ENCODE measurements around the gene RGL1. TPM values are rescaled to one million over a fixed set of nuclear protein-coding genes. Genes with fewer than 3 reads are reported as not detected.

Gene RGL1
- total and polyA plus RNA-seq, 7 donors, result 8.3 to 42.1 (median 23.8) TPM

- Histone ChIP-seq H3K36me3 (peaks cover 0 to 8% (median 0%) of the 10 kb centered on the region in 4 donors), H3K9me3 (no peaks in the 10 kb centered on the region), H3K27me3 (no peaks in the 10 kb centered on the region), H3K4me1 (peaks cover 0 to 13% (median 9%) of the 10 kb centered on the region in 4 donors), H3K27ac (no peak overlapping the region), H3K4me3 (no peak overlapping the region)
- DNase-seq, result no peak
- WGBS, 2 donors, result 91 to 92% methylated on average over 3 of the region's 3 CpGs
- no peak for TF ChIP-seq POLR2AphosphoS5 (IDR thresholded peaks at IDR 0.05)
- TF ChIP-seq POLR2A (IDR thresholded peaks at IDR 0.05), result no peak
- TF ChIP-seq CTCF (IDR thresholded peaks at IDR 0.05), result no peak
- TF ChIP-seq EP300 (IDR thresholded peaks at IDR 0.05), result no peak
- intact Hi-C loops (cut with DNase I), result no loop called here
Measured at GRCh38 chr1:183859119-183859518, 54.2 kb downstream of the RGL1 start.

- Histone ChIP-seq H3K4me1 (peaks cover 0 to 13% (median 9%) of the 10 kb centered on the region in 4 donors), H3K27ac (no peak overlapping the region), H3K36me3 (peaks cover 0 to 8% (median 0%) of the 10 kb centered on the region in 4 donors), H3K9me3 (no peaks in the 10 kb centered on the region), H3K4me3 (no peak overlapping the region), H3K27me3 (no peaks in the 10 kb centered on the region)
- WGBS, 2 donors, result 81 to 88% methylated on average over 3 of the region's 3 CpGs
- DNase-seq, result no peak
- TF ChIP-seq EP300 (IDR thresholded peaks at IDR 0.05) (no peak), CTCF (IDR thresholded peaks at IDR 0.05) (no peak), POLR2AphosphoS5 (IDR thresholded peaks at IDR 0.05) (no peak)
- intact Hi-C loops (cut with DNase I), result no loop called here
Measured at GRCh38 chr1:183859831-183860230, 54.9 kb downstream of the RGL1 start.

- intact Hi-C loops (cut with DNase I), result no loop called here
- Histone ChIP-seq H3K27me3 (no peaks in the 10 kb centered on the region), H3K4me1 (peaks cover 0 to 13% (median 4%) of the 10 kb centered on the region in 4 donors), H3K36me3 (peaks cover 0 to 16% (median 0%) of the 10 kb centered on the region in 4 donors), H3K27ac (no peak overlapping the region), H3K4me3 (no peak overlapping the region), H3K9me3 (no peaks in the 10 kb centered on the region)
- no peak for TF ChIP-seq POLR2A (IDR thresholded peaks at IDR 0.05)
- no peak for TF ChIP-seq EP300 (IDR thresholded peaks at IDR 0.05)
- no peak for TF ChIP-seq CTCF (IDR thresholded peaks at IDR 0.05)
- no peak for TF ChIP-seq POLR2AphosphoS5 (IDR thresholded peaks at IDR 0.05)
- WGBS, 2 donors, result 95 to 97% methylated on average over 4 of the region's 4 CpGs
- DNase-seq, result no peak
Measured at GRCh38 chr1:183862967-183863366, 58.0 kb downstream of the RGL1 start.

GRCh38 chr1:183863852-183864251 is 58.9 kb downstream of the RGL1 start:
- Histone ChIP-seq H3K4me1 (peaks cover 0 to 13% (median 4%) of the 10 kb centered on the region in 4 donors), H3K27ac (no peak overlapping the region)
- intact Hi-C loops (cut with DNase I), result no loop called here

More at GRCh38 chr1:183863852-183864251, 58.9 kb downstream of the RGL1 start:
- Histone ChIP-seq H3K27me3 (no peaks in the 10 kb centered on the region), H3K36me3 (peaks cover 0 to 16% (median 0%) of the 10 kb centered on the region in 4 donors), H3K4me3 (no peak overlapping the region), H3K9me3 (no peaks in the 10 kb centered on the region)
- DNase-seq, result no peak
- TF ChIP-seq EP300 (IDR thresholded peaks at IDR 0.05), result no peak
- TF ChIP-seq POLR2A (IDR thresholded peaks at IDR 0.05), result no peak
- no peak for TF ChIP-seq POLR2AphosphoS5 (IDR thresholded peaks at IDR 0.05)
- TF ChIP-seq CTCF (IDR thresholded peaks at IDR 0.05), result no peak

All from sigmoid colon (tissue), 7 donors.